Urothelium cell line (cell line): ENCODE results near the gene PDPK1.
"Not testable (repeated sequence)": the region's sequence is repeated elsewhere in the genome, so short reads cannot be mapped to it uniquely, and the experiment has no call there.

ENCODE experiments used
- DNase-seq: peaks from one replicate; pipeline ENCODE4 v3.0.0; 2011; ENCODE audit warnings: low spot score, mixed read lengths
- FAIRE-seq: peaks from 2 replicates; lab custom pipeline; 2011; peaks lifted over from hg19 to GRCh38; lab: Jason Lieb, UNC

The PDPK1 gene

GRCh38 chr16:2584729-2585650 is 47.2 kb downstream of the PDPK1 start:
- FAIRE-seq (no peak), DNase-seq (no peak)

- DNase-seq (no peak), FAIRE-seq (no peak)
These were observed 47.8 kb downstream of the PDPK1 start for GRCh38 chr16:2585651-2586081.

DNA sequence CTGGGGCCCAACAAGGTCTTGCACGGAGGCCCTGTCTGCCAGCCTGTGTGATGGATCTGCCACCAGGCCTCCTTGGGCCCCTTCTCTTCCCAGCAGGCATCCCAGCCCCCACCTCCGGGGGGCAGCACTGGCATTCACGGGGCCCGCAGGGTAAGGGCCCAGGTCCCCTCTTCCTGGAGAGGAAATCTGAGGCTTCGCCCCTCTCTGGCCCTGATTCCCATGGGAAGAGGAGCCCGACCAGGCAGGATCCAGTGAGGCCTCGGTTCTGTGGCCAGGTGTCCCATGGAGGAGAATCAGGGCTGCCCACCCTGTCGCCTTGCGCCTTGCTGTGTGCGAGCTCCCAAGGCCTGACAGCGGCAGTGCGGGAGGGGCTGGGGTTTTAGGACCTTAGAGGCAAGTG is 48.4 kb downstream of the PDPK1 start:
- FAIRE-seq (no peak), DNase-seq (no peak)

- FAIRE-seq: no peak
- no peak for DNase-seq
These were observed 49.2 kb downstream of the PDPK1 start for GRCh38 chr16:2586901-2587480.

GRCh38 chr16:2587891-2588565 is 50.2 kb downstream of the PDPK1 start:
- FAIRE-seq (no peak), DNase-seq (no peak)

- DNase-seq (no peak), FAIRE-seq (no peak)
These were observed 53.8 kb downstream of the PDPK1 start for GRCh38 chr16:2591476-2592240.

DNA sequence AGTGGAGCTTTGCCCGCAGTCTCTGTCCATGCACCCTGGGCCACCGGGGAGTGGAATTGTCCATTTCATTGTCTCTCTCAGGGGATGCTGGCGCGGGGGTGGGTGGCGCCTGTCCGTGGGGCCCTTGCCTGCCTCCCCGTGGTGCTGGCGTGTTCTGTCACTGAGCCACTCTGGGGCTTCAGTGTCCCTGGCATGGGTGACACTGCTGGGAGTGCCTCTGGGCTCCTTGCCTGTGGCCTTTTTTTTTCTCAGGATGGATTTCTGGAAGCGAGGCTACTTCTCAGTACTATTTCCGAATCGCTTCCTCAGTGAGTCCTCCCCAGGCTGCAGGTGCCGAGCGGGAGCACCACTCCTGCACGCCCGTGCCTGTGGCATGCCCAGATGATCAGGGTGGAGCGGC is 55.0 kb downstream of the PDPK1 start:
- no peak for FAIRE-seq

DNA sequence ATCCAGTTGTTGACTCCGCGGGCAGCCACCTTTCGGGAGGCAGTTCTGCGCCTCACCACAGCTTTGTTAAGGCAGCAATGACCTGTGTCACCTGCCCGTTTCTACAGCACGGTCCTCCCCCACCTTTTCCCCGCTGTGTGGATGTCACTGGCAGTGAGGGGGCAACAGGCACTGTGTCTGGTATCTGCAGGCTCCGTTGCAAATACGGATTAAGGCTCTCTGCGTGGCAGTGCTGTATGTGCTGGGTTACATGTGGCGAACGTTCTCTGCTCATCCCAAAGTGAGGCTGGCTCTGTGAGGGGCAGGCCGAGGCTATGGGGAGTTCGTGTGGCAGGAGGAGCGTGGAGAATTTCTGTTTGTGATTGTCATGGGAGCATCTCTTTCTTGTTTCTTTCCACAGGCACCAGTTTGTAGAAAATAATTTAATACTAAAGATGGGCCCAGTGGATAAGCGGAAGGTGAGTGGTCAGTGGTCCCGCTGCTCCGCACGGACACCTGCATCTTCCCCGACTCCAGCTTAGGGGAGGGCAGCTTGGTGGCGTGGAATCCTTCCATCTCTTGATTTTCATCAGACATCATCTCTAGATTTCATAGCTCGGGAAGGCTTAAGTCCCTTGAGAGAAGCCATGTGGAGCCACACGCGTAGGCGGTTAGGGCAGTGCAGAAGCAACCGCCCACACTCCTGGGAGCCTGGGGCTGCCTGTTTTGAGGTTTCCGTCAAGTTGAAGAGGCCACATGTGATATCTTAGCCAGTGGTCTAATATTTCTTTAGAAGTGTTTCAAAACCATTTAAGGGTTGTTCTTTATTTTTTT is 57.8 kb downstream of the PDPK1 start:
- peak; percentile 44 for FAIRE-seq
- DNase-seq: no peak

More for the DNA sequence above, 55.0 kb downstream of the PDPK1 start:
- no peak for DNase-seq

DNA sequence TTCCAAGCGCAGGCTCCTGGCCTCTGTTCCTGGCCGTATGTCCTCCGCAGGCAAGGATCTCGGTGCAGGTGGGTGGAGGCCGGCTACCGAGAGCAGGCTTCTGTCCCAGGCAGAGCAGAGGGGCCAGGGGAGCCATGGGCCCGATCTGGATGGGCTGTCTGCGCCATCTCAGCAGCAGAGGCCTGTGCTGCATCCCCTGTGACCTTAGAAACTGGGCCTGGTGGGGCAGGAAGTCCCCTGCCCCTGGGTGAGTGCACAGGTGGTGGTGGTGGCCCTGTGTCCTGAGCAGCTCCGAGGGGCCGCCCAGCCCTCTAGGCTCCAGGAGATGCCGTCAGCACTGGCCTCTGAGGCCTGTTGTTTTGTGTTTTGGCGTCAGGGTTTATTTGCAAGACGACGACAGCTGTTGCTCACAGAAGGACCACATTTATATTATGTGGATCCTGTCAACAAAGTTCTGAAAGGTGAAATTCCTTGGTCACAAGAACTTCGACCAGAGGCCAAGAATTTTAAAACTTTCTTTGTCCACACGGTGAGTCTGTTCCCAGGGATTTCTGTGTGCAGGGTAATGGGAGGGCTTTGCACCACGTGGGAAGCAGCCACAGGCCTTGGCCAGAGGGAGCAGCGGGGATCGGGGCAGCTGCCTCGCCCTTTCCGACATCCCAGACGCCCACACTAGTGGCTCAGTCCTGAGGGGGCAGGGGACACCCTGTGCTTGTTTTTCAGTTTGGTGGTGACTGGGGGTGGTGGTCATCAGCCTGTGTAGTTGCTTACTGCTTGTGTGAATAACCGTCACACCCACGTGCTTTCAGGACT is 59.1 kb downstream of the PDPK1 start:
- no peak for FAIRE-seq
- no peak for DNase-seq

DNA sequence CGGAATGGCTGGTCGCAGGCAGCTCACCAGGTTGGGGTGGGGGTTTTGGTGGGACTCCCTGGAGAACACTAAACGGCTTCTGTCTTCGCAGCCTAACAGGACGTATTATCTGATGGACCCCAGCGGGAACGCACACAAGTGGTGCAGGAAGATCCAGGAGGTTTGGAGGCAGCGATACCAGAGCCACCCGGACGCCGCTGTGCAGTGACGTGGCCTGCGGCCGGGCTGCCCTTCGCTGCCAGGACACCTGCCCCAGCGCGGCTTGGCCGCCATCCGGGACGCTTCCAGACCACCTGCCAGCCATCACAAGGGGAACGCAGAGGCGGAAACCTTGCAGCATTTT is 59.7 kb downstream of the PDPK1 start:
- DNase-seq (no peak), FAIRE-seq (no peak)

DNA sequence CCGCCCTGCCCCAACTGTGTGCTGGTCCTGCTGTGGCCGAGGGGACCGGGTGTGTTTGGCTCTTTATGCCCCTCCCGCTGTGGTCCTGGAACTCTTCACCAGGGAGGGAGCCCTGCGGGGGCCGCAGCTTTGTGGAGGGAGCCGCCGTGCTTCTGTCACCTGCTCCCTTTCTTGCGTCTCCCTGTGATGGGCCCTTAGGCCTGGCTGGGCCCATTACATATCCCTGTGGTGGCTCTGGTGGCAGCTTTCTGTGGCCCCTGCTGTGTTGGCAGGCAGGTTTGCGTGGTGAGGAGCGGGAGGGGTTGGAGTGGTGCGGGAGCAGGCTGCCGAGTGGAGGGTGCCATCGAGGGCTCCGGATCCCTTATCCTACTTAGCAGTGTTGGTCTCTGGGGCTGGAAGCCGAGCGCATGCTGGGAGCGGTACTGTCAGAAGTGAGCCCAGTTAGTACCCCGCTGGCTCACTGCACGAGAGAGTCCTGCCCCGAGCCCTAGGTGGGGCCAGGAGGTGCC is 60.4 kb downstream of the PDPK1 start:
- FAIRE-seq: no peak

DNA sequence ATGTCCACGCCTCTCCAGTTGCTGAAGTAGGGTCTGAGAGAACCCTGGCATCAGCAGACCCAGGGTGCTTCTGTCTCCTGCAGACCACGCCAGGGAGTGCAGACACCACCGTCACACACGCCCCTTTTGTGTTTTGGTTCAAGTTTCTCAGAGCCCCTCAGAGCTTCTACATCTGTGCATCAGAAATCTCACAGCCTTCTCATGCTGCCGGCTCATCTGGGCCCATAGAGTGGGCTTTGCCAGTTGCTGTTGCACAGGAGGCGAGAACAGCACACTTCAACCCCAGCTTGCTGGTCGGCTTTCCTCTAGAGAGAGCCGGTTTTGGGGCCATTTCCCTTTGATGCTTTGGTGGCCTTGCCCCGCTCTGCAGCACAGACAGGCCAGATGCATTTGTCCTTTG is 60.9 kb downstream of the PDPK1 start:
- DNase-seq (no peak), FAIRE-seq (no peak)

More for the DNA sequence above, 60.4 kb downstream of the PDPK1 start:
- DNase-seq: no peak

DNA sequence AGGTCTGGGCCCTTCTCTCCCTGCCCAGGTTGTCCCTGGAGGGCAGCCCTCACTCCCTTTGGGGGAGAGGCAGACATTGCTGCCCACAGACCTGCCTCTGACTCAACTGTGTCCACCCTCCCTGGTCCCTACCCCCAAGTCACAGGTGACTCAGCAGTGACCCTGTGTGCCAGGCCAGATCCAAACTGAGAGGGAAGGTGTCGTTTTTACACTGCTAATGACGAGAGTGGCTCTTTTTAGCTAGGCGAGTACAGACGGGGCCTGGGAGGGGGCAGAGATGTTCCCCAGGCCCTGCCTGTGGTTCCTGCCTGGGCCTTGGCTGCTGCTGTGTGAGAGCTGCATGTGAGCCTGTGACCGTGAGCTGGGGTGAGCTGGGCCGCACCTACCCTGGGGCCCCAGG is 61.3 kb downstream of the PDPK1 start:
- DNase-seq, FAIRE-seq: not testable (repeated sequence)

DNA sequence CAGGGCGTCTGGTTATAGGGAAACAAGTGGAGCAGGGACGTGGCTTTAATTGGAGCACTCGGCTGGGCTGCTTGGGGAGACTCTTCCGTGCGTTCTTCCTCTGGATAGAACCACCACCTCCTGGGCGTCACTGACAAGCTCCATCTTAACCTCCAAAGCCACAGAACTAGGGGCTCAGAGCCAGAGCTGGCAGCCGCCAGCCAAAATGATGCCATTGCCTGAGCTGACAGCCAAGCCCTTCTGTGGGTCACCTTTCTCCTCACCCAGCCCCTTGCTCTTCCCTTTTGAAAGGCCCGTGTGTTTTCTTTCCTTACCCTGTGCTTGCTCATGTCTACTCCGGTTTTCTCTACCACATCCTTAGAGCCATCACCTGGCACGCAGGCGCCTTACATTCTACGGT is 62.0 kb downstream of the PDPK1 start:
- not testable (repeated sequence) for DNase-seq, FAIRE-seq

DNA sequence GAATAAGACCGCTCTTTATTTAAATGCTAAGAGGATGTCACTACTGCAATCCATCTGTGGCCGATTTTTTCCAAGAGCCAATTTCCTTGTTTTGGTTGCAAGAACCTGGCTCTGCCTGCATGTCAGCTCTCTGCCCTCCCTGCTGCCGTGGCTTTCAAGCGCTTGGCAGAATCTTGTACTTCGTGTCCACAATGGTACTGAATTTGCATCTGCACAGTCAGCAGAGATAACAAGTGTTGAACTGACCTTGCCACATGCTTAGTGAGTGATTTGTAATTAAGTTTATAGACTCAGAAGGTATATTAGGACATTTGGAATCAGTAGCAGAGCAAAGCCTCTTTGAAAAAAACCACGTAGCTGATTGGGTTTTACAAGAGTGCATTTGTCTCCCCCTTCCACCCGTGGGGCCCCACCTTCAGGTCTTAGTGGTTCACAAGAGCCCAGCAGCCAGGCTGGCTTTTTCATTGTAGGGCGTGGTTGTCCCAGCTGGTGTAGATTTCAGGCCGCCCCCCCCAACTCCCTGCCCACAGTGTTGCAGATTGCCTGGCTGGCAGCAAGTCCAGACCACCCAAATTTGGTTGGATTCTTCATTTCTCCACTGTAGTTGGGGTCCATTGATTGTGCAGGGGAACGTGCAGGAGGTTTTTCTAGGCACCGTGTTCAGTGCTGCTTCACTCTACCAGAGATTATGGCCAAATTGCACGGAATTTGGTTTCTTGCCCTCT is 63.6 kb downstream of the PDPK1 start:
- not testable (repeated sequence) for DNase-seq, FAIRE-seq

- not testable (repeated sequence) for FAIRE-seq, DNase-seq
These were observed 64.4 kb downstream of the PDPK1 start for GRCh38 chr16:2602175-2602574.

GRCh38 chr16:2603165-2604015 is 65.6 kb downstream of the PDPK1 start:
- DNase-seq: peak; percentile 99
- FAIRE-seq: no peak
